Small intestine (tissue), 7 donors: ENCODE results near the gene ATE1. TPM values are rescaled to one million over a fixed set of nuclear protein-coding genes. Genes with fewer than 3 reads are reported as not detected.

Source experiments
- DNase-seq, 2 donors: peaks; one replicate each; pipeline versions ENCODE4 v3.0.0 to v3.0.0-alpha.2; 2013
- FAIRE-seq: peaks from 2 replicates; lab custom pipeline; 2012; peaks lifted over from hg19 to GRCh38; lab: Jason Lieb, UNC
- H3K27ac ChIP-seq, 3 donors: one replicate each; pipeline ENCODE4 v1.5.1; 2013; ENCODE audit warnings: low read length in 2 of 3, mild to moderate bottlenecking in 2 of 3, control low read depth in 1 of 3, inconsistent platforms in 1 of 3, low read depth in 1 of 3, moderate library complexity in 1 of 3
- H3K27me3 ChIP-seq, 3 donors: one replicate each; pipeline ENCODE4 v1.6.1; 2013; ENCODE audit warnings: low read length in 3 of 3, inconsistent platforms in 1 of 3; ENCODE audit not compliant: control insufficient read depth in 3 of 3, insufficient read depth in 3 of 3
- H3K36me3 ChIP-seq, 3 donors: one replicate each; pipeline ENCODE4 v1.6.1; 2013; ENCODE audit warnings: low read length in 3 of 3, inconsistent platforms in 1 of 3, low read depth in 1 of 3, mild to moderate bottlenecking in 1 of 3, moderate library complexity in 1 of 3; ENCODE audit not compliant: control insufficient read depth in 3 of 3, insufficient read depth in 2 of 3
- H3K4me1 ChIP-seq, 3 donors: one replicate each; pipeline ENCODE4 v1.6.1; 2013; ENCODE audit warnings: low read length in 2 of 3, inconsistent platforms in 1 of 3, low read depth in 1 of 3, mild to moderate bottlenecking in 1 of 3, moderate library complexity in 1 of 3; ENCODE audit not compliant: control insufficient read depth in 3 of 3, insufficient read depth in 2 of 3
- H3K4me3 ChIP-seq, 3 donors: one replicate each; pipeline ENCODE4 v1.5.1; 2013; ENCODE audit warnings: low read length in 3 of 3, control low read depth in 1 of 3, inconsistent platforms in 1 of 3, low read depth in 1 of 3, mild to moderate bottlenecking in 1 of 3, moderate library complexity in 1 of 3
- H3K9me3 ChIP-seq, 2 donors: one replicate each; pipeline ENCODE4 v1.6.1; 2013; ENCODE audit warnings: low read depth in 1 of 2, low read length in 1 of 2; ENCODE audit not compliant: control insufficient read depth in 2 of 2, insufficient read depth in 1 of 2
- WGBS, 3 donors: extraction: QIAGEN DNeasy Blood & Tissue Kit; methylation state at CpG; one replicate each; pipeline ENCODE4 v1.1.7; 2013; 5-methylcytosine and 5-hydroxymethylcytosine counted together
- polyA plus RNA-seq, 4 donors: library from polyadenylated mRNA; stranded (reverse) in 3 of 4; unstranded in 1 of 4; fragments of 200-250 nt in 3 of 4; fragments of 120-200 nt in 1 of 4; gene quantifications; one replicate each; pipeline versions ENCODE4 v1.2.1 to v1.2.3, GENCODE V29; 2013
- donor health status: healthy with polysubstance abuse.
- donor health status: control.
- donor health status: control.
- donor health status: Bipolar disorder and iron deficiency.
- donor health status: healthy.

The ATE1 gene
- polyA plus RNA-seq, 4 donors = 11.6 to 22.8 (median 11.9) TPM

- Histone ChIP-seq H3K9me3 (no peaks in the 10 kb centered on the region), H3K27ac (no peak overlapping the region), H3K36me3 (peaks cover 0 to 4% (median 2%) of the 10 kb centered on the region in 3 donors), H3K27me3 (no peaks in the 10 kb centered on the region), H3K4me1 (no peaks in the 10 kb centered on the region), H3K4me3 (no peak overlapping the region)
- DNase-seq (no peak), FAIRE-seq (no peak)
- WGBS, 3 donors = 92 to 100% (median 95%) methylated on average over 1 of the region's 1 CpG
These were observed 111.6 kb downstream of the ATE1 start for GRCh38 chr10:121816197-121816596.

GRCh38 chr10:121813857-121814256 is 114.0 kb downstream of the ATE1 start:
- no peak for FAIRE-seq
- WGBS, 3 donors = 79 to 81% (median 81%) methylated on average over 4 of the region's 4 CpGs

GRCh38 chr10:121813211-121813815 is 114.5 kb downstream of the ATE1 start:
- WGBS, 3 donors = 97 to 100% (median 100%) methylated on average over 1 of the region's 1 CpG
- peaks cover 0 to 6% (median 4%) of the 10 kb centered on the region in 3 donors for H3K36me3 ChIP-seq
- no peak for DNase-seq
- no peaks in the 10 kb centered on the region for H3K4me1 ChIP-seq
- no peak overlapping the region for H3K27ac ChIP-seq
- no peaks in the 10 kb centered on the region for H3K27me3 ChIP-seq
- H3K4me3 ChIP-seq = no peak overlapping the region
- FAIRE-seq = no peak
- H3K9me3 ChIP-seq = no peaks in the 10 kb centered on the region

More at GRCh38 chr10:121813857-121814256, 114.0 kb downstream of the ATE1 start:
- H3K9me3 ChIP-seq = no peaks in the 10 kb centered on the region
- no peak overlapping the region for H3K4me3 ChIP-seq
- peaks cover 0 to 6% (median 4%) of the 10 kb centered on the region in 3 donors for H3K36me3 ChIP-seq
- DNase-seq = no peak
- H3K27ac ChIP-seq = no peak overlapping the region
- no peaks in the 10 kb centered on the region for H3K4me1 ChIP-seq
- H3K27me3 ChIP-seq = no peaks in the 10 kb centered on the region

- FAIRE-seq = no peak
These were observed 115.8 kb downstream of the ATE1 start for GRCh38 chr10:121812031-121812430.

GRCh38 chr10:121811386-121811785 is 116.4 kb downstream of the ATE1 start:
- H3K4me1 ChIP-seq = no peaks in the 10 kb centered on the region
- 93 to 98% (median 96%) methylated on average over 2 of the region's 2 CpGs for WGBS, 3 donors
- H3K4me3 ChIP-seq = no peak overlapping the region
- peaks cover 0 to 6% (median 3%) of the 10 kb centered on the region in 3 donors for H3K36me3 ChIP-seq
- H3K27me3 ChIP-seq = no peaks in the 10 kb centered on the region
- DNase-seq (no peak), FAIRE-seq (no peak)
- no peak overlapping the region for H3K27ac ChIP-seq
- H3K9me3 ChIP-seq = no peaks in the 10 kb centered on the region

More at GRCh38 chr10:121812031-121812430, 115.8 kb downstream of the ATE1 start:
- H3K36me3 ChIP-seq = peaks cover 0 to 6% (median 4%) of the 10 kb centered on the region in 3 donors
- H3K9me3 ChIP-seq = no peaks in the 10 kb centered on the region
- WGBS, 3 donors = 71 to 74% (median 72%) methylated on average over 4 of the region's 4 CpGs
- no peak for DNase-seq
- no peaks in the 10 kb centered on the region for H3K4me1 ChIP-seq
- H3K27ac ChIP-seq = no peak overlapping the region
- no peak overlapping the region for H3K4me3 ChIP-seq
- H3K27me3 ChIP-seq = no peaks in the 10 kb centered on the region

- 59 to 69% (median 61%) methylated on average over 2 of the region's 2 CpGs for WGBS, 3 donors
- no peak for DNase-seq
- no peak for FAIRE-seq
- H3K36me3 ChIP-seq = peaks cover 0 to 5% (median 2%) of the 10 kb centered on the region in 3 donors
- no peaks in the 10 kb centered on the region for H3K9me3 ChIP-seq
- H3K4me1 ChIP-seq = no peaks in the 10 kb centered on the region
- H3K27me3 ChIP-seq = no peaks in the 10 kb centered on the region
- no peak overlapping the region for H3K27ac ChIP-seq
- H3K4me3 ChIP-seq = no peak overlapping the region
These were observed 119.0 kb downstream of the ATE1 start for GRCh38 chr10:121808835-121809234.

GRCh38 chr10:121804460-121804859 is 123.4 kb downstream of the ATE1 start:
- WGBS, 3 donors = 87 to 98% (median 94%) methylated on average over 4 of the region's 4 CpGs
- Histone ChIP-seq H3K9me3 (no peaks in the 10 kb centered on the region), H3K4me3 (no peak overlapping the region), H3K27ac (no peak overlapping the region), H3K4me1 (no peaks in the 10 kb centered on the region), H3K27me3 (no peaks in the 10 kb centered on the region), H3K36me3 (peaks cover 0 to 3% (median 1%) of the 10 kb centered on the region in 3 donors)
- no peak for DNase-seq
- no peak for FAIRE-seq

- H3K4me3 ChIP-seq = no peak overlapping the region
- WGBS, 3 donors = 94 to 96% (median 95%) methylated on average over 2 of the region's 2 CpGs
- no peaks in the 10 kb centered on the region for H3K27me3 ChIP-seq
- H3K9me3 ChIP-seq = no peaks in the 10 kb centered on the region
- FAIRE-seq = no peak
- H3K27ac ChIP-seq = no peak overlapping the region
- peaks cover 0 to 5% (median 1%) of the 10 kb centered on the region in 3 donors for H3K36me3 ChIP-seq
- H3K4me1 ChIP-seq = no peaks in the 10 kb centered on the region
- DNase-seq = no peak
These were observed 124.2 kb downstream of the ATE1 start for GRCh38 chr10:121803611-121804010.

GRCh38 chr10:121800831-121801230 is 127.0 kb downstream of the ATE1 start:
- WGBS, 3 donors = 95% methylated on average over 2 of the region's 2 CpGs
- Histone ChIP-seq H3K4me3 (no peak overlapping the region), H3K27ac (no peak overlapping the region), H3K4me1 (no peaks in the 10 kb centered on the region), H3K9me3 (no peaks in the 10 kb centered on the region), H3K36me3 (peaks cover 0 to 5% (median 1%) of the 10 kb centered on the region in 3 donors), H3K27me3 (no peaks in the 10 kb centered on the region)
- no peak for DNase-seq
- no peak for FAIRE-seq
